Measurements from ENCODE around the gene CASP5. TPM values are rescaled to one million over a fixed set of nuclear protein-coding genes. Genes with fewer than 3 reads are reported as not detected.

CASP5 gene
- polyA plus RNA-seq, 1 donor from 2014 or later = not detected

DNA sequence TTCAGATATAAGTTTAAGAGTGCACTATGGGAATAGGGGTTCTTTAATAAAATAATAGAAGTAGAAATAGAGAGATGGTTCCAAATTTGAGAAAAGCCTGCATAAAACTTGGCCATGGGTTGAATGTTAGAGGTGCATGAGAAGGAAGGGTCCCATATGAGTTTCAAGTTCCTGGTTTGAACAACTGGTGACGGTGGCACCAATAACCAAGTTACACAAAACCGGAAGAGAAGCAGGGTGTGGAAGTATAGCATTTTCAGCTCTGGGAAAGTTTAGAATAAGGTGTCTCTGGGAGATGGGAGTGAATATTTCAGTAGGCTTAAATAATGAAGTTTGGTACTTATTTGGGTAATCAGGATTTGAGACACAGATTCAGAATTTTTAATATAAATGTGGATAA is 9.5 kb upstream of the CASP5 start:
- Histone ChIP-seq H3K9ac (ENCODE audit: low read length) (no peak overlapping the region), H3K79me2 (replicated peaks; ENCODE audit: insufficient read depth, low read length) (no peaks in the 10 kb centered on the region), H3K4me3 (ENCODE audit: low read length) (no peak overlapping the region), H3F3A (ENCODE audit: insufficient read depth, low read length, poor library complexity, severe bottlenecking) (no peaks in the 10 kb centered on the region), H2AFZ (ENCODE audit: low read depth, low read length) (no peak overlapping the region), H3K27me3 (ENCODE audit: insufficient read depth, low read depth, low read length) (no peaks in the 10 kb centered on the region), H3K9me2 (ENCODE audit: insufficient read depth, low read length) (no peaks in the 10 kb centered on the region), H3K27ac (ENCODE audit: low read length) (no peak overlapping the region), H4K20me1 (ENCODE audit: insufficient read depth) (no peaks in the 10 kb centered on the region), H3K4me2 (ENCODE audit: low read length) (no peak overlapping the region), H3K36me3 (ENCODE audit: insufficient read depth, low read length) (no peaks in the 10 kb centered on the region), H3K9me3 (ENCODE audit: low read length) (no peaks in the 10 kb centered on the region)
- TF ChIP-seq TAF1 (IDR thresholded peaks at IDR 0.05; ENCODE audit: low read depth) = no peak
- TF ChIP-seq SMC3 (conservative IDR thresholded peaks at IDR 0.05; ENCODE audit: poor library complexity) = no peak
- no peak for TF ChIP-seq EZH2 (IDR thresholded peaks at IDR 0.05; ENCODE audit: borderline replicate concordance, insufficient read depth, low read length, poor library complexity, severe bottlenecking)
- no peak for TF ChIP-seq EP300 (conservative IDR thresholded peaks at IDR 0.05; ENCODE audit: poor library complexity, severe bottlenecking)
- no peak for TF ChIP-seq MXI1 (conservative IDR thresholded peaks at IDR 0.05; ENCODE audit: poor library complexity, severe bottlenecking)
- TF ChIP-seq, protein P1, sequence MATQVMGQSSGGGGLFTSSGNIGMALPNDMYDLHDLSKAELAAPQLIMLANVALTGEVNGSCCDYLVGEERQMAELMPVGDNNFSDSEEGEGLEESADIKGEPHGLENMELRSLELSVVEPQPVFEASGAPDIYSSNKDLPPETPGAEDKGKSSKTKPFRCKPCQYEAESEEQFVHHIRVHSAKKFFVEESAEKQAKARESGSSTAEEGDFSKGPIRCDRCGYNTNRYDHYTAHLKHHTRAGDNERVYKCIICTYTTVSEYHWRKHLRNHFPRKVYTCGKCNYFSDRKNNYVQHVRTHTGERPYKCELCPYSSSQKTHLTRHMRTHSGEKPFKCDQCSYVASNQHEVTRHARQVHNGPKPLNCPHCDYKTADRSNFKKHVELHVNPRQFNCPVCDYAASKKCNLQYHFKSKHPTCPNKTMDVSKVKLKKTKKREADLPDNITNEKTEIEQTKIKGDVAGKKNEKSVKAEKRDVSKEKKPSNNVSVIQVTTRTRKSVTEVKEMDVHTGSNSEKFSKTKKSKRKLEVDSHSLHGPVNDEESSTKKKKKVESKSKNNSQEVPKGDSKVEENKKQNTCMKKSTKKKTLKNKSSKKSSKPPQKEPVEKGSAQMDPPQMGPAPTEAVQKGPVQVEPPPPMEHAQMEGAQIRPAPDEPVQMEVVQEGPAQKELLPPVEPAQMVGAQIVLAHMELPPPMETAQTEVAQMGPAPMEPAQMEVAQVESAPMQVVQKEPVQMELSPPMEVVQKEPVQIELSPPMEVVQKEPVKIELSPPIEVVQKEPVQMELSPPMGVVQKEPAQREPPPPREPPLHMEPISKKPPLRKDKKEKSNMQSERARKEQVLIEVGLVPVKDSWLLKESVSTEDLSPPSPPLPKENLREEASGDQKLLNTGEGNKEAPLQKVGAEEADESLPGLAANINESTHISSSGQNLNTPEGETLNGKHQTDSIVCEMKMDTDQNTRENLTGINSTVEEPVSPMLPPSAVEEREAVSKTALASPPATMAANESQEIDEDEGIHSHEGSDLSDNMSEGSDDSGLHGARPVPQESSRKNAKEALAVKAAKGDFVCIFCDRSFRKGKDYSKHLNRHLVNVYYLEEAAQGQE (IDR thresholded peaks at IDR 0.05; ENCODE audit: borderline replicate concordance) = no peak
- TF ChIP-seq RAD21 (conservative IDR thresholded peaks at IDR 0.05) = no peak
- TF ChIP-seq POLR2AphosphoS5 (IDR thresholded peaks at IDR 0.05) = no peak
- TF ChIP-seq, protein P2, sequence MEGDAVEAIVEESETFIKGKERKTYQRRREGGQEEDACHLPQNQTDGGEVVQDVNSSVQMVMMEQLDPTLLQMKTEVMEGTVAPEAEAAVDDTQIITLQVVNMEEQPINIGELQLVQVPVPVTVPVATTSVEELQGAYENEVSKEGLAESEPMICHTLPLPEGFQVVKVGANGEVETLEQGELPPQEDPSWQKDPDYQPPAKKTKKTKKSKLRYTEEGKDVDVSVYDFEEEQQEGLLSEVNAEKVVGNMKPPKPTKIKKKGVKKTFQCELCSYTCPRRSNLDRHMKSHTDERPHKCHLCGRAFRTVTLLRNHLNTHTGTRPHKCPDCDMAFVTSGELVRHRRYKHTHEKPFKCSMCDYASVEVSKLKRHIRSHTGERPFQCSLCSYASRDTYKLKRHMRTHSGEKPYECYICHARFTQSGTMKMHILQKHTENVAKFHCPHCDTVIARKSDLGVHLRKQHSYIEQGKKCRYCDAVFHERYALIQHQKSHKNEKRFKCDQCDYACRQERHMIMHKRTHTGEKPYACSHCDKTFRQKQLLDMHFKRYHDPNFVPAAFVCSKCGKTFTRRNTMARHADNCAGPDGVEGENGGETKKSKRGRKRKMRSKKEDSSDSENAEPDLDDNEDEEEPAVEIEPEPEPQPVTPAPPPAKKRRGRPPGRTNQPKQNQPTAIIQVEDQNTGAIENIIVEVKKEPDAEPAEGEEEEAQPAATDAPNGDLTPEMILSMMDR (IDR thresholded peaks at IDR 0.05; ENCODE audit: poor library complexity, severe bottlenecking) = no peak

DNA sequence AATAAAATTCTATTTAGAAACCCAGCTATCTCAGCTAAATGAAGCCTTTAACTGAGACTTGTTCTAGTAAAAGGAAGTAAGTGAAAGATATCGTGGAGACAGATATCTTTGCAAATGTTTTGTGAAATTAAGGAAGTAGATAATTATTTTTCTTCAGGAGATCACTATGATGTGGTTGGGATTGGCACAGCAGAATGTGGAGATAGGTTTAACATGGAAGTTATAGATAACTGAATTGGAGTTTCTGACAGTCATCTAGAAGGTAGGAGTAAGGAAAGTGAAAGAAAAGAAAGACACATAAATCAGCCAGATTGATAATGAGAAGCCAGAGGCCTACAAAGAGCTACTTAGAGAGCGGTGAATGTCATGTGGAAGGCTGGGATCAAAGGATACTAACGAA is 4.7 kb upstream of the CASP5 start:
- no peak overlapping the region for H2AFZ ChIP-seq (ENCODE audit: low read depth, low read length)
- no peaks in the 10 kb centered on the region for H3K36me3 ChIP-seq (ENCODE audit: insufficient read depth, low read length)
- H3K27ac ChIP-seq (ENCODE audit: low read length) = no peak overlapping the region
- H3K79me2 ChIP-seq (replicated peaks; ENCODE audit: insufficient read depth, low read length) = no peaks in the 10 kb centered on the region
- H3F3A ChIP-seq (ENCODE audit: insufficient read depth, low read length, poor library complexity, severe bottlenecking) = no peaks in the 10 kb centered on the region
- no peaks in the 10 kb centered on the region for H3K27me3 ChIP-seq (ENCODE audit: insufficient read depth, low read depth, low read length)
- H3K9me3 ChIP-seq (ENCODE audit: low read length) = no peaks in the 10 kb centered on the region
- TF ChIP-seq MXI1 (conservative IDR thresholded peaks at IDR 0.05; ENCODE audit: poor library complexity, severe bottlenecking) (no peak), SMC3 (conservative IDR thresholded peaks at IDR 0.05; ENCODE audit: poor library complexity) (no peak), RAD21 (conservative IDR thresholded peaks at IDR 0.05) (no peak), TAF1 (IDR thresholded peaks at IDR 0.05; ENCODE audit: low read depth) (no peak), EZH2 (IDR thresholded peaks at IDR 0.05; ENCODE audit: borderline replicate concordance, insufficient read depth, low read length, poor library complexity, severe bottlenecking) (no peak), POLR2AphosphoS5 (IDR thresholded peaks at IDR 0.05) (no peak), EP300 (conservative IDR thresholded peaks at IDR 0.05; ENCODE audit: poor library complexity, severe bottlenecking) (no peak)
- TF ChIP-seq, protein P1 (IDR thresholded peaks at IDR 0.05; ENCODE audit: borderline replicate concordance) = no peak
- TF ChIP-seq, protein P2 (IDR thresholded peaks at IDR 0.05; ENCODE audit: poor library complexity, severe bottlenecking) = no peak
- H4K20me1 ChIP-seq (ENCODE audit: insufficient read depth) = no peaks in the 10 kb centered on the region
- no peak overlapping the region for H3K4me2 ChIP-seq (ENCODE audit: low read length)
- H3K9me2 ChIP-seq (ENCODE audit: insufficient read depth, low read length) = no peaks in the 10 kb centered on the region
- no peak overlapping the region for H3K4me3 ChIP-seq (ENCODE audit: low read length)
- no peak overlapping the region for H3K9ac ChIP-seq (ENCODE audit: low read length)
